H9 (cell line): ENCODE data around the gene ZSWIM3. TPM values are rescaled to one million over a fixed set of nuclear protein-coding genes. Genes with fewer than 3 reads are reported as not detected.

Source experiments
- DNase-seq: peaks from one replicate; pipeline ENCODE4 v3.0.0-alpha.2; 2017
- H2AFZ ChIP-seq: one replicate; pipeline ENCODE4 v1.6.1; 2013; ENCODE audit warnings: mild to moderate bottlenecking, low read length, control low read depth, moderate library complexity
- H2AK5ac ChIP-seq: 2 replicates; pipeline ENCODE4 v1.6.1; 2013; ENCODE audit warnings: low read length, control low read depth, mixed read lengths; ENCODE audit not compliant: insufficient read length
- H2BK120ac ChIP-seq: one replicate; pipeline ENCODE4 v1.6.1; 2013; ENCODE audit warnings: low read depth, mild to moderate bottlenecking, low read length, control low read depth, inconsistent platforms; ENCODE audit not compliant: poor library complexity, severe bottlenecking
- H2BK12ac ChIP-seq: 2 replicates; pipeline ENCODE4 v1.6.1; 2013; ENCODE audit warnings: low read length, control low read depth, mixed read lengths, low read depth; ENCODE audit not compliant: insufficient read length
- H2BK15ac ChIP-seq: 2 replicates; pipeline ENCODE4 v1.6.1; 2013; ENCODE audit warnings: low read depth, low read length, control low read depth
- H2BK20ac ChIP-seq: one replicate; pipeline ENCODE4 v1.6.1; 2013; ENCODE audit warnings: low read depth, mild to moderate bottlenecking, low read length, control low read depth, inconsistent platforms; ENCODE audit not compliant: poor library complexity, severe bottlenecking
- H2BK5ac ChIP-seq: 2 replicates; pipeline ENCODE4 v1.6.1; 2013; ENCODE audit warnings: low read length, control low read depth, mixed read lengths; ENCODE audit not compliant: insufficient read length
- H3K14ac ChIP-seq: 2 replicates; pipeline ENCODE4 v1.6.1; 2013; ENCODE audit warnings: low read length, control low read depth; ENCODE audit not compliant: insufficient read depth
- H3K18ac ChIP-seq: 2 replicates; pipeline ENCODE4 v1.6.1; 2013; ENCODE audit warnings: low read depth, mild to moderate bottlenecking, mixed read lengths, low read length, control low read depth; ENCODE audit not compliant: insufficient read length
- H3K23ac ChIP-seq: 2 replicates; pipeline ENCODE4 v1.6.1; 2013; ENCODE audit warnings: low read length, control low read depth, mixed read lengths, low read depth; ENCODE audit not compliant: insufficient read length
- H3K23me2 ChIP-seq: 2 replicates; pipeline ENCODE4 v1.6.1; 2013; ENCODE audit warnings: low read depth, mild to moderate bottlenecking, mixed read lengths, low read length, control low read depth; ENCODE audit not compliant: insufficient read length, poor library complexity, severe bottlenecking
- H3K27ac ChIP-seq: 2 replicates; pipeline ENCODE4 v1.5.1; 2013; ENCODE audit warnings: low read length, control low read depth, mixed read lengths, low read depth; ENCODE audit not compliant: insufficient read length
- H3K27me3 ChIP-seq: 2 replicates; pipeline ENCODE4 v1.6.1; 2013; ENCODE audit warnings: low read length, control low read depth, inconsistent platforms; ENCODE audit not compliant: insufficient read depth
- H3K4ac ChIP-seq: 2 replicates; pipeline ENCODE4 v1.6.1; 2013; ENCODE audit warnings: low read depth, mild to moderate bottlenecking, control low read depth, inconsistent platforms, low read length, moderate library complexity
- H3K4me1 ChIP-seq: 2 replicates; pipeline ENCODE4 v1.6.1; 2013; ENCODE audit warnings: low read length, control low read depth, inconsistent platforms; ENCODE audit not compliant: insufficient read depth
- H3K4me2 ChIP-seq: 2 replicates; pipeline ENCODE4 v1.6.1; 2013; ENCODE audit warnings: low read length, control low read depth, mixed read lengths; ENCODE audit not compliant: insufficient read length, insufficient read depth
- H3K56ac ChIP-seq: 2 replicates; pipeline ENCODE4 v1.6.1; 2013; ENCODE audit warnings: low read depth, mild to moderate bottlenecking, mixed read lengths, low read length, control low read depth; ENCODE audit not compliant: insufficient read length
- H3K79me1 ChIP-seq: 2 replicates; pipeline ENCODE4 v1.6.1; 2013; ENCODE audit warnings: low read depth, mild to moderate bottlenecking, moderate library complexity, low read length, control low read depth, inconsistent platforms; ENCODE audit not compliant: insufficient read depth, poor library complexity, severe bottlenecking
- H3K79me2 ChIP-seq: 2 replicates; pipeline ENCODE4 v1.6.1; 2013; ENCODE audit warnings: low read length, control low read depth, inconsistent platforms; ENCODE audit not compliant: insufficient read depth
- H3K9ac ChIP-seq: 2 replicates; pipeline ENCODE4 v1.6.1; 2013; ENCODE audit warnings: low read length, control low read depth, mixed read lengths; ENCODE audit not compliant: insufficient read length; ENCODE audit errors: extremely low read depth
- H3K9me3 ChIP-seq: one replicate; pipeline ENCODE4 v1.6.1; 2013; ENCODE audit warnings: low read depth, low read length, inconsistent platforms; ENCODE audit not compliant: control insufficient read depth
- H3T11ph ChIP-seq: one replicate; pipeline ENCODE4 v1.6.1; 2013; ENCODE audit warnings: mild to moderate bottlenecking, low read length, control low read depth, inconsistent platforms
- H4K20me1 ChIP-seq: one replicate; pipeline ENCODE4 v1.6.1; 2013; ENCODE audit not compliant: control insufficient read depth, insufficient read length, insufficient read depth
- H4K5ac ChIP-seq: 2 replicates; pipeline ENCODE4 v1.6.1; 2013; ENCODE audit warnings: low read depth, mild to moderate bottlenecking, mixed read lengths, low read length, control low read depth; ENCODE audit not compliant: insufficient read length
- H4K8ac ChIP-seq: replicated peaks from 2 replicates; pipeline ENCODE4 v1.6.1; 2013; ENCODE audit warnings: low read length, control low read depth, mixed read lengths, low read depth; ENCODE audit not compliant: insufficient read length
- H4K91ac ChIP-seq: 2 replicates; pipeline ENCODE4 v1.6.1; 2013; ENCODE audit warnings: low read depth, mild to moderate bottlenecking, moderate library complexity, mixed read lengths, low read length, control low read depth; ENCODE audit not compliant: insufficient read length
- H3K27ac Mint-ChIP-seq, 3 experiments: 2 replicates in 2 of 3; 3 replicates in 1 of 3; pipeline ENCODE4 v1.8.0; 2020 to 2021; ENCODE audit warnings: mixed read lengths in 3 of 3, mild to moderate bottlenecking in 1 of 3, moderate library complexity in 1 of 3
- H3K27me3 Mint-ChIP-seq: 2 replicates; pipeline ENCODE4 v1.8.0; 2021; ENCODE audit warnings: low read depth, mild to moderate bottlenecking, moderate library complexity, mixed read lengths
- H3K36me3 Mint-ChIP-seq, 3 experiments: 2 replicates in 2 of 3; 3 replicates in 1 of 3; pipeline ENCODE4 v1.8.0; 2020 to 2021; ENCODE audit warnings: low read depth in 3 of 3, mixed read lengths in 3 of 3; ENCODE audit not compliant: insufficient read depth in 1 of 3
- H3K4me1 Mint-ChIP-seq, 2 experiments: 2 replicates each; pipeline ENCODE4 v1.8.0; 2020; ENCODE audit warnings: mixed read lengths in 2 of 2
- H3K4me3 Mint-ChIP-seq, 2 experiments: 2 replicates in 1 of 2; 3 replicates in 1 of 2; pipeline ENCODE4 v1.8.0; 2020 to 2021; ENCODE audit warnings: mild to moderate bottlenecking in 2 of 2, mixed read lengths in 2 of 2, moderate library complexity in 1 of 2
- H3K9me3 Mint-ChIP-seq, 2 experiments: 2 replicates in 1 of 2; 3 replicates in 1 of 2; pipeline ENCODE4 v1.8.0; 2020; ENCODE audit warnings: mild to moderate bottlenecking in 2 of 2, mixed read lengths in 2 of 2, moderate library complexity in 1 of 2
- CTCF ChIP-seq: fragments of 200-600 bp; sonication (generic); conservative IDR thresholded peaks from 3 replicates; pipeline ENCODE4 v1.8.0; 2021; ENCODE audit warnings: antibody characterized with exemption, mild to moderate bottlenecking
- total RNA-seq: library from RNA; stranded (reverse); gene quantifications from 2 replicates; pipeline ENCODE4 v1.2.1, GENCODE V29; 2021

ZSWIM3 gene
- total RNA-seq, 1 experiment from 2014 or later = 8.0 TPM

- H3K27me3 Mint-ChIP-seq = no peaks in the 10 kb centered on the region
- H2AFZ ChIP-seq = no peak overlapping the region
- no peaks in the 10 kb centered on the region for H3K79me2 ChIP-seq
- no peak overlapping the region for H4K91ac ChIP-seq
- no peak overlapping the region for H3K4ac ChIP-seq
- no peak overlapping the region for H2BK15ac ChIP-seq
- no peak overlapping the region for H2BK20ac ChIP-seq
- H3K18ac ChIP-seq = no peak overlapping the region
- no peak overlapping the region for H2BK5ac ChIP-seq
- no peak overlapping the region for H3K9ac ChIP-seq
- no peaks in the 10 kb centered on the region for H3K79me1 ChIP-seq
- no peak overlapping the region for H2AK5ac ChIP-seq
- H3K4me1 ChIP-seq = no peaks in the 10 kb centered on the region; the same call in 1 of the 2 replicates
- TF ChIP-seq CTCF = no peak
- no peaks in the 10 kb centered on the region for H3K23me2 ChIP-seq
- H2BK12ac ChIP-seq = no peak overlapping the region
- H3K56ac ChIP-seq = no peak overlapping the region
- H3K27me3 ChIP-seq = no peaks in the 10 kb centered on the region
- no peaks in the 10 kb centered on the region for H3K9me3 ChIP-seq
- no peak overlapping the region for H2BK120ac ChIP-seq
- H3K36me3 Mint-ChIP-seq = peaks cover 0 to 4% (median 0%) of the 10 kb centered on the region in 3 experiments; a peak in 1 of 7 replicates
- H3K9me3 Mint-ChIP-seq = no peaks in the 10 kb centered on the region
- H3K23ac ChIP-seq = no peak overlapping the region
- no peak overlapping the region for H3K4me2 ChIP-seq
- no peak overlapping the region for H3T11ph ChIP-seq
- H3K4me1 Mint-ChIP-seq = no peaks in the 10 kb centered on the region
- no peak overlapping the region for H3K27ac Mint-ChIP-seq
- H3K14ac ChIP-seq = no peak overlapping the region
- H3K4me3 Mint-ChIP-seq = no peak overlapping the region
- no peak overlapping the region for H4K8ac ChIP-seq
- no peak overlapping the region for H3K27ac ChIP-seq
- DNase-seq = no peak
- no peaks in the 10 kb centered on the region for H4K20me1 ChIP-seq
- H4K5ac ChIP-seq = no peak overlapping the region
These were observed 10.4 kb downstream of the ZSWIM3 start for GRCh38 chr20:45867819-45868176.
